Breast epithelium (tissue), 3 donors: ENCODE measurements around the gene TNNT1.

Source experiments
- CTCF ChIP-seq, 3 donors: fragments of 450-650 bp; IDR thresholded peaks; one replicate each; pipeline ENCODE4 v1.5.1; 2016 to 2017; ENCODE audit warnings: antibody characterized with exemption in 3 of 3, mild to moderate bottlenecking in 3 of 3, moderate library complexity in 3 of 3
- POLR2AphosphoS5 ChIP-seq, 3 donors: sonication (generic); formaldehyde crosslinking; IDR thresholded peaks; one replicate each; pipeline ENCODE4 v1.6.1; 2017; ENCODE audit warnings: antibody characterized with exemption in 3 of 3

GRCh38 chr19:55083004-55083850 is 65.8 kb downstream of the TNNT1 start:
- TF ChIP-seq CTCF (IDR thresholded peaks at IDR 0.05) (no peak), POLR2AphosphoS5 (IDR thresholded peaks at IDR 0.05) (no peak)
